Urothelium cell line (cell line): ENCODE data around the gene OR4D2.
A peak's percentile ranks its signal among the peaks of the same experiment; 100 is the strongest.

Experiments
- DNase-seq: peaks from one replicate; pipeline ENCODE4 v3.0.0; 2011; ENCODE audit warnings: low spot score, mixed read lengths
- FAIRE-seq: peaks from 2 replicates; lab custom pipeline; 2011; peaks lifted over from hg19 to GRCh38; lab: Jason Lieb, UNC

Gene OR4D2

GRCh38 chr17:58172369-58173071, 5.7 kb downstream of the OR4D2 start:
- FAIRE-seq, result peak; percentile 82
- peak; percentile 67 for DNase-seq

GRCh38 chr17:58174871-58175270, 8.1 kb downstream of the OR4D2 start:
- DNase-seq, result no peak
- no peak for FAIRE-seq

DNA sequence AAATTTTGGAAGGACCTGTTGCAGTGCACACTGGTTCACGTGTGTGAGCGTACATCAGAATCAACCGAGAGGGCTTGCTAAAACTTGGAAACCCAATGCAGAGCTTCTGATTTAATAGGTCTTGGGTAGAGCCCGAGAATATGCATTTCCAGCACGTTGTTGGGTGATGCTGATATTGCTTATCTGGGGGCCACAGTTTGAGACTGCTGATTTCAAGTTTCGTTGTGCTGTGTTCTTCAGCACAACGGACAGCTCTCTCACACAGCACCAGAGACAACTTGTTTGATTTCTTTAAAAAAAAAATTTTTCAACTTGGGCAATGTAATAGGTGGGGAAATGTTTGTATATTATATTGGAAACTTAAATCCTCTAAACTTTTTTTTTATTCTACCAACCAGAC, 9.4 kb downstream of the OR4D2 start:
- no peak for FAIRE-seq
- DNase-seq, result no peak

DNA sequence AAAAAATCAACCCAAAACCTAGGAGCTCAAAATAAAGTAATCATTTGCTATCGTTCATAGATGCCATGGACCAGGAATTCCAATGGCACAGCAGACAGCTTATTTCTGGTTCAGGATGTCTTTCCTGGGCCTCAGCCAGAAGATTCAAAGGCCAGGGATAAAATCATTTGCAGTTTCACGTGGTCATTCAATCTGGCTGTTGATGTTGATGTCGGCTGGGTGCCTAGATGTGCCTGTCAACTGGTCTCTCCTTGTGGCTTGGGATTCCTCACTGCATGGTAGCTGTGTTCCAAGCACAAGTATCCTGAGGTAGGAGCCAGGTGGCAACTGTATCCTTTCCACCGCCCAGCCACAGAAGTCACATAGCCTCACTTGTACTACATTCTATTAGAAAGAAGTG, 15.0 kb downstream of the OR4D2 start:
- FAIRE-seq (no peak), DNase-seq (no peak)

GRCh38 chr17:58183514-58183913, 16.7 kb downstream of the OR4D2 start:
- FAIRE-seq (no peak), DNase-seq (no peak)

DNA sequence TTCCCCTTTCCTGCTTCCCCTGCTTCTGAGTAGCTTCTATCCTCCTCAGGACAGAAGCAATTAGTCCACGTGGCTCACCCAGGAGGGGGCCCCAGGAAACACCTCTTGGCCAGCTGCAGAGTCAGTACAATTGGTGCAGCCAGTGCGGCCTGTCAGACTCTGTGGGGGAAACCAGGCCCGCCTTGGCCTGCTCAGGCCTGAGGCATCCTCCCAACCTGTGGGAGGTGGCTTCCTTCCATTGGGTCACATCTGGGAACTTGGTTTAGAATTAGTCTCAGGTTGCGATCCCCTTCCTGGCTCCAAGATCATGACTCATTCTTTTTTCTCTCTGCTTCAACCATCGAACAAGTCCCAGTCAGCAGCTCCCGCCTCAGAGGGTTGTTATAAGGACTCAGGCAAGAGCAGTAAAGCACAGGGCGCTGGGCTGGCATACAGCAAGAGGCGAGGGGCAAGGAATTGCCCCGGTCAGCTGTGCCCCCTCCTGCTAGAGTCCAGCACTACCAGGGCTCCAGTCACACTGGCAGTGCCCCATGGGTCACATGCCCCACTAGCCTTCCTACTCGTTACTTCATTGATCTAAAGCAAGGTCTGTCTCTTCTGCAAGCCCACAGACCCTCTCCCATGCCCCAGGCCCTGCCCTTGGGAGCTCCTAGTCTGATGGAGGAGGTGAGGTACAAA, 17.7 kb downstream of the OR4D2 start:
- FAIRE-seq (peak; percentile 77), DNase-seq (peak; percentile 85)

GRCh38 chr17:58184986-58185761, 18.4 kb downstream of the OR4D2 start:
- FAIRE-seq, result peak; percentile 61
- no peak for DNase-seq

- DNase-seq, result no peak
- FAIRE-seq, result no peak
These were observed 19.8 kb downstream of the OR4D2 start for GRCh38 chr17:58186591-58186990.

GRCh38 chr17:58187063-58187462, 20.3 kb downstream of the OR4D2 start:
- FAIRE-seq, result peak; percentile 69

GRCh38 chr17:58187675-58188074, 20.9 kb downstream of the OR4D2 start:
- FAIRE-seq, result no peak
- no peak for DNase-seq

More at GRCh38 chr17:58187063-58187462, 20.3 kb downstream of the OR4D2 start:
- DNase-seq, result no peak

DNA sequence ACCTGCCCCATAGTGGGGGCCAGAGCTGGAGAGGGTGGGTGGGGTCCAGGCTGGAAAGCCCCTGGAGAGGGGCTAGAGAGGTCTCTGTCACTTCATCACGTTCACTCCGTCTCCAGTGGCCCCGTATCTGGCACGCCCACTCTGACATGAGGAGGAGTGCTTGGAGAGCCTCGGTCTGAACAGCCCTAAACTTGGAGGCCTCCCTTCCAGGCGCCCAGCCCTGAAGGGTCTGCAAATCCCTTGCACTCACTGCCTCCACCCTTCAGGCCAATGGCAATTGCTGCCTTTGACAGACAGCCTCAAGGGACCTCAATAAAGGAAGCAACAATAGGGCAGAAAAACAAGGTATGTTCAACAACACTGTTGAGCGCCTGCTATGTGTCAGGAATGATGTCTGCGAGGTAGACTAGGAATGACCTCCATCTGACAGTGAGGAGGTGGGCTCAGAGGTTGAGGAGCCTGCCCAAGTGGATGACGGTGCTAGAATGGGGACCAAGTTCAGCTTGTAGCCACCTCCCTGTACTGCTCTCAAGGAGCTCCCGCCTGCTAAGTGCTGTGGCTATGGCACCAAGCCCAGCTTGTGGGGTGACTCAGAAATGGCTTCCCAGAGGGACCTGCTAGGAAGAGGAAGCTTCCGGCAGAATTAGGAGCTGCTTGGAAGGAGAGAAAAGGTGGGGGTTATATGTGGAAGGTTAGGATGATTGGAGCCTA, 22.8 kb downstream of the OR4D2 start:
- peak; percentile 97 for DNase-seq
- peak; percentile 92 for FAIRE-seq

- peak; percentile 56 for DNase-seq
These were observed 24.6 kb downstream of the OR4D2 start for GRCh38 chr17:58191241-58191896.

DNA sequence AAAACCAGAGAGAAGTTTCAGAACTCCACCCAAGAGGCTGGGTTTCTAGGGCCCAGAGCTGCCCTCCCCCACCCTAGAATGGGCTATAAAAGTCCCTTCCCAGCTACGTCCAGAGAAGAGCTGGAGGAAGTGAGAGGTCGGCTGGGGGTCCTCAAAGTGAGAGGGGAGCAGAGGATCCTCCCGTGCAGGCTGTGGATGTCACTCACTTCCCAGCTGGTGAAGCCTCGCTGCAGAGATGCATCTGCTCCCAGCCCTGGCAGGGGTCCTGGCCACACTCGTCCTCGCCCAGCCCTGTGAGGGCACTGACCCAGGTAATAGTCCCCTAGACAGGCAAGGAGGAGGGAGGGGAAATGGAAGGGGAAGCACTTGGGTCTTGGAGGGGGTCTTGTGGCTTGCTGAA, 25.8 kb downstream of the OR4D2 start, which contains the start of gene EPX:
Gene EPX, plus strand, starts transcription at position 115 of the 400 bp plus-strand sequence. Its CDS starts 121 bp downstream, at position 236.
- no peak for FAIRE-seq

More at GRCh38 chr17:58191241-58191896, 24.6 kb downstream of the OR4D2 start:
- peak; percentile 46 for FAIRE-seq

DNA sequence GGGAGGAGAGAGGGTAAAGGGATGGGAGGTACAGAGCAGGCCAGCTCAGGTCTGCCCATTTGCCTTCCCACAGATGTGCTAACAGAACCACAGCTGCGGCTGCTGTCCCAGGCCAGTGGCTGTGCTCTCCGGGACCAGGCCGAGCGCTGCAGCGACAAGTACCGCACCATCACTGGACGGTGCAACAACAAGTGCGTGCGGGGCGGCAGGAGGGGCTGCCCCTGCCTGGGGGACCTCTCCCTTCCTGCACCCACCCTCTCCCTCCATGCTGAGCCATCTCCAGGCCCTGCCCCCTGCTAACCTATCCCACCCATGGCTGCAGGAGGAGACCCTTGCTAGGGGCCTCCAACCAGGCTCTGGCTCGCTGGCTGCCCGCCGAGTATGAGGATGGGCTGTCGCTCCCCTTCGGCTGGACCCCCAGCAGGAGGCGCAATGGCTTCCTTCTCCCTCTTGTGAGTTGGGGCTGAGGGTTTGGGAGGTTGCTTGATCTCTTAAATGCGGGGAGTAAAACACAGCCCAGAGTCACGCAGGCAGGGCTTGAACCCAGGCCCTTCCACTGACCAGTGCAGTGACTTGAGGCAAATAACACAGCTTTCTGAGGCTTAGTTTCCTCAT, 27.0 kb downstream of the OR4D2 start:
- no peak for DNase-seq
- peak; percentile 23 for FAIRE-seq

More for the DNA sequence above, 25.8 kb downstream of the OR4D2 start, which contains the start of gene EPX:
- DNase-seq, result no peak

GRCh38 chr17:58195518-58196123, 28.8 kb downstream of the OR4D2 start:
- FAIRE-seq, result peak; percentile 79

GRCh38 chr17:58196610-58197009, 29.8 kb downstream of the OR4D2 start:
- FAIRE-seq, result no peak
- DNase-seq, result no peak

More at GRCh38 chr17:58195518-58196123, 28.8 kb downstream of the OR4D2 start:
- DNase-seq, result no peak

DNA sequence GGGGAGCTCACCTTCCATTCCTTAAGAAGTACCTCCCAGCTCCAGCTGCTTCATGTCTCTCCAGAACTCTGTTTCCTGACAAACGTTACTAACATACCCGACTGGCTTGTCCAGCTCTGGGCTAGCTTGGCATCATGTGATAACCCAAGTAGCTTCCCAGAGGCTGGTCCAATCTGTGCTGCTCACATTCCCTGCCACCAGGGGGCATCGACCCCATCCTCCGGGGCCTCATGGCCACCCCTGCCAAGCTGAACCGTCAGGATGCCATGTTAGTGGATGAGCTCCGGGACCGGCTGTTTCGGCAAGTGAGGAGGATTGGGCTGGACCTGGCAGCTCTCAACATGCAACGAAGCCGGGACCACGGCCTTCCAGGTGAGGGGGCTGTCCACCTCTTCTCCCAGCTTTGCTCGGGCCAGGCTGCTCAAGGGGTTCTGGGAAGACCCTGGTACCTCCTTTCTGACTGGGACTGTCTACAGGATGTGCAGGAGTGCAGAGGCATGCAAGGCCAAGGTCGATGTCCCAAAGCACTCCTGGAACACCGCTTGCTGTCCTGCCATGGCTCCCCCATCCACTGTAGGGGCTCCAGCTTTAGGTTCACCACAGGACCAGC, 33.3 kb downstream of the OR4D2 start:
- FAIRE-seq (peak; percentile 76), DNase-seq (peak; percentile 78)

GRCh38 chr17:58202859-58203258, 36.1 kb downstream of the OR4D2 start:
- FAIRE-seq, result peak; percentile 30

DNA sequence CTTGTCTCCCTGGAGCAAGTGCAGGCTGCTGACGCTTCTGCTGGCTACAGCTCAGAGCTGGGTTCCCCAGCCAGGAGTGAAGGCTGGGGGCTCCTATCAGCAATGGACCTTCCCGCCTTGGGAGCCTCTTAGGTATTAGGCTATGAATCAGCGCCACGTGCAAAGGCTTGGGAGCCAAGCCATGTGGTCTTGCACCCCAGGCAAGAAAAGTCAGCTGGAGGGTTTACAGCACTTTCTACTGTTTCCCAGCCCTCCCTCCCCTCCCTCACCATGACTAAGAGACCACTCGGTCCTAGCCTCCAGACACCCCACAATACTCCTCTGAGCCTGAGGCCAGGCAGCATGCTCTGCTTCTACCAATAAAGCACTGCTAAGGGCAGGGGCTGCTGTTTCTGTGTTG, 38.0 kb downstream of the OR4D2 start:
- no peak for FAIRE-seq
- DNase-seq, result no peak

More at GRCh38 chr17:58202859-58203258, 36.1 kb downstream of the OR4D2 start:
- DNase-seq, result no peak
